Gastroesophageal sphincter (tissue), 3 donors: ENCODE data around the gene ZSWIM3.

ENCODE experiments used
- CTCF ChIP-seq, 4 experiments: fragments of 200-600 bp in 2 of 4; fragments of 450-650 bp in 2 of 4; sonication (generic) in 1 of 4; IDR thresholded peaks; one replicate each; pipeline ENCODE4 v1.5.1; 2017 to 2019; ENCODE audit warnings: antibody characterized with exemption in 4 of 4, mild to moderate bottlenecking in 2 of 4, moderate library complexity in 2 of 4
- EP300 ChIP-seq: sonication (generic); formaldehyde crosslinking; IDR thresholded peaks from one replicate; pipeline ENCODE4 v1.6.1; 2017; ENCODE audit warnings: antibody characterized with exemption, mild to moderate bottlenecking

- TF ChIP-seq CTCF (IDR thresholded peaks at IDR 0.05) = no peak
- no peak for TF ChIP-seq EP300
Measured at GRCh38 chr20:45857114-45857881, at the start of gene ZSWIM3, which contains the start of gene ACOT8.
